Transverse colon (tissue), 3 donors: ENCODE data around the gene RETREG1.

ENCODE experiments used
- EP300 ChIP-seq: sonication (generic); formaldehyde crosslinking; IDR thresholded peaks from one replicate; pipeline ENCODE4 v1.6.1; 2017; ENCODE audit warnings: antibody characterized with exemption, low read depth
- POLR2A ChIP-seq: fragments of 450-650 bp; IDR thresholded peaks from one replicate; pipeline ENCODE4 v1.6.1; 2016; ENCODE audit warnings: antibody characterized with exemption, mild to moderate bottlenecking, moderate library complexity
- TF ChIP-seq, protein P1 (sequence below), 5 experiments: fragments of 200-600 bp in 3 of 5; fragments of 450-650 bp in 2 of 5; sonication (generic) in 3 of 5; IDR thresholded peaks; 1 replicate in 2 of 5; 2 replicates in 3 of 5; pipeline ENCODE4 v1.5.1; 2016 to 2017; ENCODE audit warnings: antibody characterized with exemption in 5 of 5, inconsistent platforms in 3 of 5, mild to moderate bottlenecking in 2 of 5, moderate library complexity in 1 of 5

DNA sequence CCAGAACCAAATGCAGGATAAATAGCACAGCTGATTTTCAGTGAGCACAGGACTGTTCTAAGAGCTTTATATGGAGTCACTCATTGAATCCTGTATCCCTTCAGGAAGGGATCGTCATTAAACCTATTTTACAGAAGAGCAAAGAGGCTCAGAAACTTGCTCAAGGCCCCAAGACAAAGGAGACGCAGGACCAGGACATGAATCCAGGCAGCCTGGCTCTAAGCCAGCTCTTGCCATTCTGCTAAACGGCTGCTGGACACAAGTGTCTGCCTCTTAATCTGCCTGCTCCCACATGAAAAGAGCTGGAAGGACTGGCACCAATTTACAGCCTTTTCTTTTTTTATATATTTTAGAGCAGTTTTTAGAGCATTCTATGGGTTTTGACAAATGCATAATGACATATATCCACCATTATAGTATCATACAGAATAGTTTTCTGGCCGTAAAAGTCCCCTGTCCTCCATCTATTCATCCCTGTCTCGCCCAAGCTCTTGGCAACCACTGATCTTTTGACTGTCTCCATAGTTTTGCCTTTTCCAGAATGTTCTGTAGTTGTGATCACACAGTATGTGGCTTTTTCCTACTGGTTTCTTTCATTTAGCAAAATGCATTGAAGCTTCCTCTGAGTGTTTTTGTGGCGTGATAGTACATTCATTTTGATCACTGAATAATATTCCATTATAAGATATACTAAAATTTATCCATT lies 37.5 kb downstream of the RETREG1 start:
- TF ChIP-seq EP300 (no peak), POLR2A (no peak)
- TF ChIP-seq, protein P1, sequence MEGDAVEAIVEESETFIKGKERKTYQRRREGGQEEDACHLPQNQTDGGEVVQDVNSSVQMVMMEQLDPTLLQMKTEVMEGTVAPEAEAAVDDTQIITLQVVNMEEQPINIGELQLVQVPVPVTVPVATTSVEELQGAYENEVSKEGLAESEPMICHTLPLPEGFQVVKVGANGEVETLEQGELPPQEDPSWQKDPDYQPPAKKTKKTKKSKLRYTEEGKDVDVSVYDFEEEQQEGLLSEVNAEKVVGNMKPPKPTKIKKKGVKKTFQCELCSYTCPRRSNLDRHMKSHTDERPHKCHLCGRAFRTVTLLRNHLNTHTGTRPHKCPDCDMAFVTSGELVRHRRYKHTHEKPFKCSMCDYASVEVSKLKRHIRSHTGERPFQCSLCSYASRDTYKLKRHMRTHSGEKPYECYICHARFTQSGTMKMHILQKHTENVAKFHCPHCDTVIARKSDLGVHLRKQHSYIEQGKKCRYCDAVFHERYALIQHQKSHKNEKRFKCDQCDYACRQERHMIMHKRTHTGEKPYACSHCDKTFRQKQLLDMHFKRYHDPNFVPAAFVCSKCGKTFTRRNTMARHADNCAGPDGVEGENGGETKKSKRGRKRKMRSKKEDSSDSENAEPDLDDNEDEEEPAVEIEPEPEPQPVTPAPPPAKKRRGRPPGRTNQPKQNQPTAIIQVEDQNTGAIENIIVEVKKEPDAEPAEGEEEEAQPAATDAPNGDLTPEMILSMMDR (IDR thresholded peaks at IDR 0.05) = no peak
